IPS-18a (cell line): ENCODE results near the gene ATXN1.

ENCODE experiments used
- H3K27ac ChIP-seq: one replicate; pipeline ENCODE4 v1.5.1; 2013; ENCODE audit warnings: low read length
- H3K27me3 ChIP-seq: one replicate; pipeline ENCODE4 v1.6.1; 2013; ENCODE audit warnings: mild to moderate bottlenecking, low read length; ENCODE audit not compliant: control insufficient read depth, insufficient read depth
- H3K36me3 ChIP-seq: one replicate; pipeline ENCODE4 v1.6.1; 2013; ENCODE audit warnings: low read depth, low read length; ENCODE audit not compliant: control insufficient read depth
- H3K4me1 ChIP-seq: one replicate; pipeline ENCODE4 v1.6.1; 2013; ENCODE audit warnings: low read depth, low read length; ENCODE audit not compliant: control insufficient read depth
- H3K4me3 ChIP-seq: one replicate; pipeline ENCODE4 v1.5.1; 2013; ENCODE audit warnings: low read length
- H3K9ac ChIP-seq: one replicate; pipeline ENCODE4 v1.6.1; 2013; ENCODE audit warnings: mild to moderate bottlenecking, low read length, moderate library complexity
- H3K9me3 ChIP-seq: one replicate; pipeline ENCODE4 v1.6.1; 2013; ENCODE audit warnings: low read depth, low read length; ENCODE audit not compliant: control insufficient read depth

ATXN1 gene

GRCh38 chr6:16781348-16782169 is 20.3 kb upstream of the ATXN1 start:
- Histone ChIP-seq H3K27ac (no peak overlapping the region), H3K27me3 (no peaks in the 10 kb centered on the region), H3K9ac (no peak overlapping the region), H3K4me3 (no peak overlapping the region), H3K4me1 (peaks cover 7% of the 10 kb centered on the region), H3K9me3 (no peaks in the 10 kb centered on the region), H3K36me3 (no peaks in the 10 kb centered on the region)

GRCh38 chr6:16778521-16778920 is 17.3 kb upstream of the ATXN1 start:
- Histone ChIP-seq H3K4me3 (no peak overlapping the region), H3K36me3 (no peaks in the 10 kb centered on the region), H3K9me3 (no peaks in the 10 kb centered on the region), H3K27ac (no peak overlapping the region), H3K9ac (no peak overlapping the region), H3K4me1 (peaks cover 7% of the 10 kb centered on the region), H3K27me3 (no peaks in the 10 kb centered on the region)

- Histone ChIP-seq H3K4me3 (no peak overlapping the region), H3K9ac (no peak overlapping the region), H3K27me3 (no peaks in the 10 kb centered on the region), H3K27ac (no peak overlapping the region), H3K9me3 (no peaks in the 10 kb centered on the region), H3K4me1 (peaks cover 7% of the 10 kb centered on the region), H3K36me3 (no peaks in the 10 kb centered on the region)
Observed at GRCh38 chr6:16777794-16778193, 16.5 kb upstream of the ATXN1 start.

- Histone ChIP-seq H3K4me3 (no peak overlapping the region), H3K9ac (no peak overlapping the region)
Observed at GRCh38 chr6:16776394-16777017, 15.2 kb upstream of the ATXN1 start.

GRCh38 chr6:16774437-16774836 is 13.2 kb upstream of the ATXN1 start:
- H3K4me1 ChIP-seq, result peaks cover 3% of the 10 kb centered on the region
- no peak overlapping the region for H3K27ac ChIP-seq
- no peak overlapping the region for H3K9ac ChIP-seq
- no peak overlapping the region for H3K4me3 ChIP-seq
- no peaks in the 10 kb centered on the region for H3K9me3 ChIP-seq
- H3K36me3 ChIP-seq, result no peaks in the 10 kb centered on the region
- no peaks in the 10 kb centered on the region for H3K27me3 ChIP-seq

More at GRCh38 chr6:16776394-16777017, 15.2 kb upstream of the ATXN1 start:
- Histone ChIP-seq H3K4me1 (no peaks in the 10 kb centered on the region), H3K27me3 (no peaks in the 10 kb centered on the region), H3K9me3 (no peaks in the 10 kb centered on the region), H3K27ac (no peak overlapping the region), H3K36me3 (no peaks in the 10 kb centered on the region)

GRCh38 chr6:16773362-16773761 is 12.1 kb upstream of the ATXN1 start:
- Histone ChIP-seq H3K4me3 (no peak overlapping the region), H3K9me3 (no peaks in the 10 kb centered on the region), H3K36me3 (no peaks in the 10 kb centered on the region), H3K9ac (no peak overlapping the region), H3K27me3 (no peaks in the 10 kb centered on the region), H3K4me1 (peaks cover 9% of the 10 kb centered on the region), H3K27ac (no peak overlapping the region)

- Histone ChIP-seq H3K27me3 (no peaks in the 10 kb centered on the region), H3K4me3 (no peak overlapping the region), H3K27ac (no peak overlapping the region), H3K9ac (no peak overlapping the region), H3K36me3 (no peaks in the 10 kb centered on the region), H3K9me3 (no peaks in the 10 kb centered on the region), H3K4me1 (peaks cover 9% of the 10 kb centered on the region)
Observed at GRCh38 chr6:16770701-16771569, 9.7 kb upstream of the ATXN1 start.

- Histone ChIP-seq H3K36me3 (no peaks in the 10 kb centered on the region), H3K27me3 (no peaks in the 10 kb centered on the region), H3K9me3 (no peaks in the 10 kb centered on the region), H3K4me1 (peaks cover 9% of the 10 kb centered on the region), H3K27ac (no peak overlapping the region), H3K9ac (no peak overlapping the region), H3K4me3 (no peak overlapping the region)
Observed at GRCh38 chr6:16769986-16770376, 8.7 kb upstream of the ATXN1 start.

- peaks cover 9% of the 10 kb centered on the region for H3K4me1 ChIP-seq
- H3K9ac ChIP-seq, result no peak overlapping the region
- no peaks in the 10 kb centered on the region for H3K36me3 ChIP-seq
- no peak overlapping the region for H3K27ac ChIP-seq
- H3K4me3 ChIP-seq, result no peak overlapping the region
- no peaks in the 10 kb centered on the region for H3K9me3 ChIP-seq
- no peaks in the 10 kb centered on the region for H3K27me3 ChIP-seq
Observed at GRCh38 chr6:16769131-16769985, 8.1 kb upstream of the ATXN1 start.

GRCh38 chr6:16768477-16768830 is 7.2 kb upstream of the ATXN1 start:
- H3K27me3 ChIP-seq, result peaks cover 3% of the 10 kb centered on the region
- no peak overlapping the region for H3K4me3 ChIP-seq
- H3K36me3 ChIP-seq, result no peaks in the 10 kb centered on the region
- H3K4me1 ChIP-seq, result peaks cover 9% of the 10 kb centered on the region
- no peak overlapping the region for H3K9ac ChIP-seq
- H3K27ac ChIP-seq, result no peak overlapping the region
- H3K9me3 ChIP-seq, result no peaks in the 10 kb centered on the region
